AG08395 (cell line): Measurements from ENCODE around the gene CIC.

ENCODE experiments used
- DNase-seq: peaks from one replicate; pipeline ENCODE4 v3.0.0; 2012; ENCODE audit warnings: mixed read lengths, low spot score

CIC gene

DNA sequence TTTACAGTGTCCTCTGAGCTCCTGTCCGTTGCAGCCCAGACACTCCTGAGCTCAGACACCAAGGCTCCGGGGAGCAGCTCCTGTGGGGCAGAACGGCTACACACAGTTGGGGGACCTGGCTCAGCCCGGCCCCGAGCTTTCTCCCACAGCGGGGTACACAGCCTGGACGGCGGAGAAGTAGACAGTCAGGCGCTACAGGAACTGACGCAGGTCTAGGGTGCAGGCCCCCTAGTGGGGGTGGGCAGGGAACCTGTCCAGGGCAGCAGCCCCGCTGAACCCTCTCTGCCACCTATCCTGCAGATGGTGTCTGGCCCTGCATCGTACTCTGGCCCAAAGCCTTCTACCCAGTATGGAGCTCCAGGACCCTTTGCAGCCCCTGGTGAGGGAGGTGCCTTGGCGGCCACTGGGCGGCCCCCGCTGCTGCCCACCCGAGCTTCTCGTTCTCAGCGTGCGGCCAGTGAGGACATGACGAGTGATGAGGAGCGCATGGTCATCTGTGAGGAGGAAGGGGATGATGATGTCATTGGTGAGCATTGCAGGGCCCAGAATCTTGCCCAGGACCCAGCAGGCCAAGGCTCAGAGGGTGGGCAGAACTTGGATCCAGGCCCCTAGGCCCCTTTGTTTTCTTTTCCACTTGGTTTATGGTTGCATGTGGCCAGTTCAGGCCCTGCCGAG is 20.0 kb downstream of the CIC start:
- no peak for DNase-seq

DNA sequence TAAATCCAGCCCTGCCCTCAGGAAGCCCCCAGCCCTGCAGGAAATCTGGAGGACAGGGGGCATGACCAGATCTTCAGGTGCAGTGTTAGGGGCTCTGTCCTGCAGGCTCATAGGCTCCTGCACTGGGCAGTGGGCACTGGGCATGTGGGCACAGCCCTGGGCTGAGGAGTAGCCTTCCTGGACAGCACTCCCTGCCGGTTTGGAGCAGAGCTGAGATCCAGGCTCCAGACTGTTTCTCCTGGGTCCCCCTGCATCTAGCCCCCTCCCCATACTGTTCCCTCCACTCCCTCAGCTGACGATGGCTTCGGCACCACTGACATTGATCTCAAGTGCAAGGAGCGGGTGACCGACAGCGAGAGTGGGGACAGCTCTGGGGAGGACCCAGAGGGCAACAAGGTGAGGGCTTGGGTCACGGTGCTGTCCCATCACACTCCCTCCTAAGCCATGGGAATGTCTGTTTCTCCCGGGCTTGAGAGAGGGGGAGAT is 20.5 kb downstream of the CIC start:
- no peak for DNase-seq

DNA sequence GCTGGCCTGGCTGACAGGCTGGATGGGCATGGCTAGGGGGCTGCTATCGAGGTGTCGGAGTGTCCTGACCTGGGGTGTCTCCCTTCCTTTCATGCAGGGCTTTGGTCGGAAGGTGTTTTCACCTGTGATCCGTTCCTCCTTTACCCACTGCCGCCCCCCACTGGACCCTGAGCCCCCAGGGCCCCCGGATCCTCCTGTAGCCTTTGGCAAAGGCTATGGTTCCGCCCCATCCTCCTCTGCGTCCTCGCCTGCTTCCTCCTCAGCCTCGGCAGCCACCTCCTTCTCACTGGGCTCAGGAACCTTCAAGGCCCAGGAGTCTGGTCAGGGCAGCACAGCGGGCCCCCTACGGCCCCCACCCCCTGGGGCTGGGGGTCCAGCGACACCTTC is 21.1 kb downstream of the CIC start:
- DNase-seq: no peak

DNA sequence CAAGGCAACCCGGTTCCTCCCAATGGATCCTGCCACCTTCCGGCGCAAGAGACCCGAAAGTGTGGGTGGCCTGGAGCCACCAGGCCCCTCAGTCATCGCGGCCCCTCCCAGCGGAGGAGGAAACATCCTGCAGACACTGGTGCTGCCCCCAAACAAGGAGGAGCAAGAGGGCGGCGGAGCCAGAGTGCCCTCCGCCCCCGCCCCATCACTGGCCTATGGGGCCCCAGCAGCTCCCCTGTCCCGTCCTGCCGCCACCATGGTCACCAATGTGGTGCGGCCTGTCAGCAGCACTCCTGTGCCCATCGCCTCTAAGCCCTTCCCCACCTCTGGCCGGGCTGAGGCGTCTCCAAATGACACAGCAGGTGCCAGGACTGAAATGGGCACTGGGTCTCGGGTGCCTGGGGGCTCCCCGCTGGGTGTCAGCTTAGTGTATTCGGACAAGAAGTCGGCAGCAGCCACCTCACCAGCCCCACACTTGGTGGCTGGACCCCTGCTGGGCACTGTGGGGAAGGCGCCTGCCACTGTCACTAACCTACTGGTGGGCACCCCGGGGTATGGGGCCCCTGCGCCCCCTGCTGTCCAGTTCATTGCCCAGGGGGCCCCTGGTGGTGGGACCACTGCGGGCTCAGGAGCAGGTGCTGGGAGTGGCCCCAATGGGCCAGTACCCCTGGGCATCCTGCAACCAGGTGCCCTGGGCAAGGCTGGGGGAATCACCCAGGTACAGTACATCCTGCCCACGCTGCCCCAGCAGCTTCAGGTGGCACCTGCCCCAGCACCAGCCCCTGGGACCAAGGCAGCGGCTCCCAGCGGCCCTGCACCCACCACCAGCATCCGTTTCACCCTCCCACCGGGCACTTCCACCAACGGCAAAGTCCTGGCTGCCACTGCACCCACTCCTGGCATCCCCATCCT is 21.7 kb downstream of the CIC start:
- DNase-seq: no peak

DNA sequence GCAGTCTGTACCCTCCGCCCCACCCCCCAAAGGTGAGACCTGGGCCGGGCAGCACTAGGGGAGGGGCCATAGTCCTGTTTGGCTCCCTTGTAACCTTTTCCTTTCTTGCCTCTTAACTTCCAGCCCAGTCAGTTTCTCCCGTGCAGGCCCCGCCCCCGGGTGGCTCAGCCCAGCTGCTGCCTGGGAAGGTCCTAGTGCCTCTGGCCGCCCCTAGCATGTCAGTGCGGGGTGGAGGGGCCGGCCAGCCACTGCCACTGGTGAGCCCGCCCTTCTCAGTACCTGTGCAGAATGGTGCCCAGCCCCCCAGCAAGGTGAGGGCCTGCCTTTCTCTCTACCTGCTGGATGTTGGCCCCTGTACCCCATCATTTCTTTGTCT is 22.4 kb downstream of the CIC start:
- DNase-seq: no peak

DNA sequence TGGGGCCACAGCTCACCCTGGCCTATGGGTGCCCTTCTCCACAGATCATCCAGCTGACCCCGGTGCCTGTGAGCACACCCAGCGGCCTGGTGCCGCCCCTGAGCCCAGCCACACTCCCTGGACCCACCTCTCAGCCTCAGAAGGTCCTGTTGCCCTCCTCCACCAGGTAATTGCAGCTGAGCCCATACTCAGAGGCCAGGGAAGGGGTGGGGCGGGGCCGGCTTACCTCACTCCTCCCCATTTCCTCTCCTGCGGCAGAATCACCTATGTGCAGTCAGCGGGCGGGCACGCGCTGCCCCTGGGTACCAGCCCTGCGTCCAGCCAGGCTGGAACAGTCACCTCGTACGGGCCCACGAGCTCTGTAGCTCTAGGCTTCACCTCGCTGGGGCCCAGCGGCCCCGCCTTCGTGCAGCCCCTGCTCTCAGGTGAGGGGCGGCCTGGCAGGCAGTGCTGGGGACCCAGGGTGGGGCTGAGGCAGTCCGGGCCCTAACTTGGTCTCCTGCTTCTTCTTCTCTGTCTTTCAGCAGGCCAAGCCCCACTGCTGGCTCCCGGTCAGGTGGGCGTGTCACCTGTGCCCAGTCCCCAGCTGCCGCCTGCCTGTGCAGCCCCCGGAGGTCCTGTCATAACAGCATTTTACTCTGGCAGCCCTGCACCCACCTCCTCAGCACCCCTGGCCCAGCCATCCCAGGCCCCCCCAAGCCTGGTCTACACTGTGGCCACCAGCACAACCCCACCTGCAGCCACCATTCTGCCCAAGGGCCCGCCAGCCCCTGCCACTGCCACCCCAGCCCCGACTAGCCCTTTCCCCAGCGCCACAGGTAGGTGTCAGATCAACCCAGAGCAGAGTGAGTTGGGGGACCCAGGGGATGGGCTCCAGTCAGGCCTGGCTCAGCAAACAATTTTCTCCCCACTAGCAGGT is 23.2 kb downstream of the CIC start:
- no peak for DNase-seq

DNA sequence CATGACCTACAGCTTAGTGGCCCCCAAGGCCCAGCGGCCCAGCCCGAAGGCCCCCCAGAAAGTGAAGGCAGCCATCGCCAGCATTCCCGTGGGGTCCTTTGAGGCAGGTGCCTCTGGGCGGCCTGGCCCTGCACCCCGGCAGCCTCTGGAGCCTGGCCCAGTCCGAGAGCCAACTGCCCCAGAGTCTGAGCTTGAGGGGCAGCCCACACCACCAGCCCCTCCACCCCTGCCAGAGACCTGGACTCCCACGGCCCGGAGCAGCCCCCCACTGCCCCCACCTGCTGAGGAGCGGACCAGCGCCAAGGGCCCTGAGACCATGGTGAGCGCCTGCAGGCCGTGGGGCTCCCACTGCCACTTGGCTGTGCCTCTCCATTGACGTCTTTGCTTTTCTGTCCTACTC is 23.9 kb downstream of the CIC start:
- DNase-seq: no peak

DNA sequence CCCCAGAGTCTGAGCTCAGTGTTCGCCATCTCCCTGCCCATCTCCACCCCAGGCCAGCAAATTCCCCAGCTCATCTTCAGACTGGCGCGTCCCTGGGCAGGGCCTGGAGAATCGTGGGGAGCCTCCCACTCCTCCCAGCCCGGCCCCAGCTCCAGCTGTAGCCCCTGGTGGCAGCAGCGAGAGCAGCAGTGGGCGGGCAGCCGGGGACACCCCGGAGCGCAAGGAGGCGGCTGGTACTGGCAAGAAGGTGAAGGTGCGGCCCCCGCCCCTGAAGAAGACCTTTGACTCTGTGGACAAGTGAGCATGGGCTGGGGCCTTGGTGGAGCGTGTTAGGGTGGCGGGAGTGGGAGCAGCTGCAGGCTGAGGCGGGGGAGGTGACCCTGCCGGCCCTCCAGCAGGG is 24.5 kb downstream of the CIC start:
- DNase-seq: no peak

DNA sequence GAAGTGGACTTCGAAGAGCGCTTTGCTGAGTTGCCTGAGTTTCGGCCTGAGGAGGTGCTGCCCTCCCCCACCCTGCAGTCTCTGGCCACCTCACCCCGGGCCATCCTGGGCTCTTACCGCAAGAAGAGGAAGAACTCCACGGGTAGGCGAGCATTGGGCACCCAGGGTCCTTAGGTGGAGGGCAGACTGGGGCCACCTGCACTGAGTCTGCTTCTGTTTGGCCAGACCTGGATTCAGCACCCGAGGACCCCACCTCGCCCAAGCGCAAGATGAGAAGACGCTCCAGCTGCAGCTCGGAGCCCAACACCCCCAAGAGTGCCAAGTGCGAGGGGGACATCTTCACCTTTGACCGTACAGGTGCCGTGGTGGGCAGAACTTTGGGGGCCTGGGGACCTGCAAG is 24.9 kb downstream of the CIC start:
- no peak for DNase-seq

DNA sequence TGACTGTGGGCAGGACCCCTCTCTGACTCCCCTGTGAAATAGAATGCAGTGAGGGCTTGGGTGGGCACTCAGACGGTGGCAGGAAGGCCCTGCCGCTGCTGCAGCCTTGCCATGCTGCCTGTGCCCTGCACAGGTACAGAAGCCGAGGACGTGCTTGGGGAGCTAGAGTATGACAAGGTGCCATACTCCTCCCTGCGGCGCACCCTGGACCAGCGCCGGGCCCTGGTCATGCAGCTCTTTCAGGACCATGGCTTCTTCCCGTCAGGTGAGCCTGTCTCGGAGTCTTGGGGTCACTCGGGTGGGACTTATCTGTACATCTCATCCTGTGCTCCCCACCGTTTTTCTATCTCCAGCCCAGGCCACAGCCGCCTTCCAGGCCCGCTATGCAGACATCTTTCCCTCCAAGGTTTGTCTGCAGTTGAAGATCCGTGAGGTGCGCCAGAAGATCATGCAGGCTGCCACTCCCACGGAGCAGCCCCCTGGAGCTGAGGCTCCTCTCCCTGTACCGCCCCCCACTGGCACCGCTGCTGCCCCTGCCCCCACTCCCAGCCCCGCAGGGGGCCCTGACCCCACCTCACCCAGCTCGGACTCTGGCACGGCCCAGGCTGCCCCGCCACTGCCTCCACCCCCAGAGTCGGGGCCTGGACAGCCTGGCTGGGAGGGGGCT is 25.6 kb downstream of the CIC start:
- DNase-seq: no peak

DNA sequence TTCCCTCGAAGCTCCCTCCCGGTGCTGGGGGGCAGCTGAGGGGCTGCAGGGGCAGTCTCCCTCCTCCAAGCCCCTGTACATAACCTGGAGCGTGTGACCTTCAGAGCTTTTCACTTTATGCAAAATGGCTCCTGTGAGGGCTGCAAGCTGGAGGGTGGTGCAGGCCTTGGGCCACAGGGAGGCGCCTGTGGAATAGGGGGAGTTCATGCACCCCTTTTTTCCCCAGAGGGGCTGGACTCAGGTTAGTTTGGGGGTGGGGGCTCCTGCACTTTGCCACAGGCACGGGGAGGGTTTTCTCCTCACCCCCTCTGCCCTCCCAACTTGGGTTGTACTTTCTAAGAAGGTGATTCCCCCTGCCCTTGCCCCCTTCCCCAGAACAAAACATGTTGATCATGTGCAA is 26.3 kb downstream of the CIC start:
- no peak for DNase-seq

DNA sequence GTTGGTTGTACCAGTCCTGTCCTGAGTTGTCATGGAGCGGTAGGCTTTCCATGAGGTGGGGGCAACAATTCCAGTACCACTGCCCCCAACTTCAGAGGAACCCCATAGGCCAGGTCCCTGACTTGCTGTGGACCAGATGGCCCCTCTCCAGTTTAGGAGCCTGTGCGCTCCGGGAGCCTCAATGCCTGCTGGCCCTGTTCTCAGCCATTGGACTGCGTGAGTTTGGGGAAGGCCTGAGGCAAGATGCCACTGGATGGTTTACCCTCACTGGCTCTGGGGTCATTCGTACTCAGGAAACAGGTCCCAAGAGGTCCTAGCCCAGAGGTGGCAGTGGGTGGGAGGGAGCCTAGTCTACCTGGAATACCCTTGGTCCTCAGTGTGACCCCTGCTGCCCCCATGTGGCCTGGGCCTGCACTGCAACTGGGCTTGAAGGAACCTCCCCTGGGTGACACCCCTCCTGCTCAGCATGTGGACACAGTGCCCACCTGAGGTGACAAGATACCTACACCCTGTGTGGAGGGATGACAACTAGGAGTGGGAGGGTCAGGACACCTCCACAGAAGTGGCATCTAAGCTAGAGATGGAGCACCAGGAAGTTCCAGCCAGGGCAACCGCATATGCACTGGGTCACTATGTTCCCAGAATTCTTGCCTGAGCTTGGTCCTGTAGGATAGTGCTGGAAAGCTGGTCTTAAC is 26.9 kb downstream of the CIC start:
- peak; percentile 75 for DNase-seq

DNA sequence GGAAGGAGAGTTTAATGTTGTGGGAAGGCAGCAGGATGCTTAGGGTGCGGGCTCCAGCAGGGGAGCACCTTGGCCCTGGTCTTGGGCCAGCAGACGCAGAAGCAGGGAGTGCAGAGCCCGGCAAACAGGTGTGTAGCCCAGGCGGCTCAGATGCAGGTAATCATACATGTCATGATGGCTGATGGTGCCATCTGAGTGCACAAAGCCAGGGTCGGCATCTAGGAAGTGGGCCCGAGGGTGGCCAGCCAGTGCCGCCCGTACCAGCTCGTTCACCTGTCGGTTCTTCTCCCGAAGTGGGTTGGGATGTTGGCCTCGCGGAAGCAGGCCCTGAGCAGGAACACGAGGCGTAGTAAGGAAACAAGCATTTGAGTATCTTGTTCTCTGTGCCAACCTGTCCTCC is 28.0 kb downstream of the CIC start:
- no peak for DNase-seq

DNA sequence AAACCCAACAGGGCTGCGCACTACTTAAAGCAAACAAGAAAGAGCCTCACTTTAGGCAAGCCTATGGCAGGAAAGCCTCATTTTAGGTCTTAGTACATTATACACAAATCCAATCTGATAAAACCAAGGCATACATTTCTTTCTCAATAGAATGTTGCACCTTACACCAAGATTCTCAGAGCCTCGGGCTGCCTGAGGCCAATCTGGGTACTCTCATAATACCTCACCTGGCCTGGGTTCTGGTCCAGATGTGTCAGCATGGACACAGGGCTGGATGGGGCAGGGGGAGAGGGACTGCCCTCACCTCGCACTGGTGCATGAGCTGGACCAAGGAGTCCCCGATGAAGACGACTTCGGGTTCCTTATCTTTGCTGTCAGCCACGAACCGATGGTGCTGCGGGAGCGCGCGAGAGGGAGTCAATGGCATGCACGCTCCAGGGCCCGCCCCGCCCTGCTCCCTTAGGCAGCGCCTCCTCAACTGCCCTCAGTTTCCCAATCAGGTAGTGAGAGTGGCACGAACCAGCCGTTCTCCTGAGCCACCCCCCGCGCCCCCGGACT is 32.7 kb downstream of the CIC start, which contains the start of gene PRR19:
PRR19 (plus strand) TSS at position 487 of the 558 bp plus-strand sequence. CDS start 7,453 bp downstream, outside the sequence.
- DNase-seq: no peak

DNA sequence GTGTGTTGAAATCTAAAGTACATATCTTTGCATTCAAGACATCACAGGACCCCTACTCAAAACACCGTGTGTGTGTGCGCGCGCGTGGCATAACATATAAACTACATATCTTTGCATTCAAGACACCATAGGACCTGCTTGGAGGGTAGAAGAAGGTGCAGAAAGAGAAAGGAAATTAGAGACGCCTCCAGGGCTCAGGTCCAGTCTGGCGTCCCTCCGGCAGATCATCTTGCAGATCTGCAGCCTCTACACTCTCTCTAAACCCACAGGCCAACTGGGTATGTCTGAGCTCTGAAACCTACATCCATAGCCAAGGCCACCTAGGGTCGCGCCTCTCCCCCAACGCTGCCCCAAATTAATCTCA is 34.0 kb downstream of the CIC start:
- DNase-seq: no peak

DNA sequence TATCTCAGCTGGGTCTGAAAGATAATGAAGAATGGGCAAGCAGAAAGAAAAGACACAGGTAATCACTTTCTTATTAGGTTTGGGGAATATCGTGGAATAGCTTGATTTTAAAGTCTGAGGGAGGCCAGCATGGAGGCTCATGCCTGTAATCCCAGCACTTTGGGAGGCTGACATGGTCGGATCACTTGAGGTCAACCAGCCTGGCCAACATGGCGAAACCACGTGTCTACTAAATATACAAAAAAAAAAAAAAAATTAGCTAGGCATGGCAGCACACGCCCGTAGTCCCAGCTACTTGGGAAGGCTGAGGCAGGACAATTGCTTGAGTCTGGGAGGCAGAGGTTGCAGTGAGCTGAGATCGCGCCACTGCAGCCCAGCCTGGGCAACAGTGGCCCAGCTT is 34.8 kb downstream of the CIC start:
- no peak for DNase-seq

DNA sequence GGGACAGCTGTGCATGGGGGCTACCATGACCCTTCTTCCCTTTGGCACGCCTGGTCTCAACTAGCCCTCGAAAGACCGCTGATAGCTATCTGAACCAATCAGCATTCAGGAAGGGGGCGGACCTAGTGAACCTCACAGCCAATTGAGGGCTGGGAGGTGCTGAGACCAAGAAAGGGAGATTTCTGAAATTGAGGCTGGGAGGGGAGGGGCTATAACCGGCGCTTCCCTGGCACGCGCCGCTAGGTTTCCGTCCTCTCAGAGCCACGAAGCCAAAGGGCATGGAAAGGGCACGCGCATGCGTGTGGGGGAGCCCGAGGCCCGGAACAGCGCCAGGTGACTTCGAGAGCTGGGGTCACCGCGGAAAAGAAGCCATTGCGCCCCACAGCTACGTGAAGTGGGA is 37.6 kb downstream of the CIC start:
- DNase-seq: no peak

DNA sequence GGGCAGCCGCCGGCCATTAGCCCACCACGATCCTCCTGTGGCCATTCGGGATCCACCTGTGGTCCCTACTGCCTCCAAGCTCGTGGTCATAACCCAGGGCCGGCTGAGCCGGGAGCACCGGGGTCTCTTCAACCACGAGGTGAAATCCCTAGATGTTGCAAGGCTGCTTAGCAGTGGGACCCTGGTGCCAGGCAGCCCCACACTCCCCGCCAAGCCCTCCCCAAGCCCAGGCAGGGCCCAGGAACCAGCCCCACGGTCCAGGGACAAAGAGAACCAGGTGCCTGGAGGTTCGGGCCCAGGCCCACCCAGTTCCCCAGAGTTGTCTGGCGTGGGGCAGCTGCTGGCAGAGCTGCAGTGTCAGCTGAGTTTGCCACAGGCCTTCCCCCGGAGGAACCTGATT is 40.6 kb downstream of the CIC start:
- no peak for DNase-seq

DNA sequence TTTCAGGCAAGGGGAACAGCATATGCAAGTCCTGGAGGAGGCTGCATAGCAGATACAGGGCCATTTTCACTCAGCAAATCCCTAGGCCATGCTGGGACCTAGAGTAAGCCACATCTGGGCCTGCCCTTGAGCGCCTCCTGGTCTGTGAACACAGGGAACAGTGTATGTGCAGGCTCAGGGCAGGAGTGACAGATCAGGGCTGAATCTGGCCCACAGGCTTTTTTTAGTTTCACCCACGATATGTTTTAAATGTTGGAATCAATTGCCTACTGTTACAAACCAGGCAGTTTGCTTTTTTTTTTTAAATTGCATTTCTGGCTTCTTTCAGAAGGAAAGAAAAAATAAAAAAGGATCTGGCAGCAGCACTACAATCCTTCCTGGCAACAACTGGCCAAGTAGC is 42.6 kb downstream of the CIC start:
- no peak for DNase-seq

DNA sequence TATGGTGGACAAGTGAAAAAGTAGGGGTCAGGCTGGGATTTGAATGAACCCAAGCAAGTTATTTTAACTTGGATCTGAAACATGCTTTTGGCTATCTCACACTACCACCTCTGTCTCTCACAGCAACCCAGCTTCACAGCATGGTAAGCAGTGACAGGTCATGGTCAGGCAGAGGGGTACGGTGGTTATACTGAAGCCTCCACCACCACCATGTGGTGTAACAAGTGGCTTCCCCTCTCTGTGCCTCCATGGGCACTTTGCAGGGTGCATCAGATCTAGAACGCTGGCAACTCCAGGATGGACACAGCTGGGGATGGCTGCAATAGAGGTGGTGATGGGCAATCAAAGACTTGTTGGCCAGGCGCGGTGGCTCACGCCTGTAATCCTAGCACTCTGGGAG is 43.3 kb downstream of the CIC start:
- no peak for DNase-seq
